Thyroid gland (tissue), 4 donors: Measurements from ENCODE around the gene KCNH1. TPM values are rescaled to one million over a fixed set of nuclear protein-coding genes. Genes with fewer than 3 reads are reported as not detected.

Experiments used
- DNase-seq, 2 donors: peaks; one replicate each; pipeline ENCODE4 v3.0.0-alpha.2; 2019
- H3K27ac ChIP-seq, 3 donors: fragments of 200-600 bp; sonication (generic); 1 replicate in 2 of 3; 2 replicates in 1 of 3; pipeline ENCODE4 v1.5.1; 2016 to 2019; ENCODE audit warnings: mild to moderate bottlenecking in 1 of 3, moderate library complexity in 1 of 3
- H3K27me3 ChIP-seq: fragments of 200-600 bp; sonication (generic); one replicate; pipeline ENCODE4 v1.5.1; 2019
- H3K36me3 ChIP-seq, 2 donors: fragments of 200-600 bp; sonication (generic); one replicate each; pipeline ENCODE4 v1.5.1; 2016 to 2019
- H3K4me1 ChIP-seq, 2 donors: fragments of 200-600 bp; sonication (generic); one replicate each; pipeline ENCODE4 v1.5.1; 2017 to 2019
- H3K4me3 ChIP-seq, 3 donors: fragments of 200-600 bp; sonication (generic); replicated peaks in 1 of 3; 1 replicate in 2 of 3; 2 replicates in 1 of 3; pipeline ENCODE4 v1.5.1; 2016; ENCODE audit warnings: mild to moderate bottlenecking in 1 of 3
- H3K9me3 ChIP-seq: fragments of 200-600 bp; sonication (generic); one replicate; pipeline ENCODE4 v1.5.1; 2017
- CTCF ChIP-seq, 6 experiments: fragments of 200-600 bp in 3 of 6; fragments of 450-650 bp in 3 of 6; sonication (generic) in 3 of 6; IDR thresholded peaks; one replicate each; pipeline ENCODE4 v1.5.1; 2016 to 2019; ENCODE audit warnings: antibody characterized with exemption in 6 of 6, mild to moderate bottlenecking in 2 of 6, inconsistent platforms in 1 of 6, moderate library complexity in 1 of 6
- POLR2A ChIP-seq, 2 donors: fragments of 450-650 bp; IDR thresholded peaks; one replicate each; pipeline ENCODE4 v1.6.1; 2017; ENCODE audit warnings: antibody characterized with exemption in 2 of 2, mild to moderate bottlenecking in 2 of 2, moderate library complexity in 1 of 2
- WGBS, 2 donors: methylation state at CpG; one replicate each; pipeline ENCODE4 v1.1.5; 2017; 5-methylcytosine and 5-hydroxymethylcytosine counted together
- intact Hi-C: fragments of 100-400 bp; cut with DNase I; formaldehyde crosslinking; loops from one replicate; pipeline ENCODE4 v1.15.1; 2023
- total RNA-seq, 4 donors: library from RNA; depleted of rRNA; stranded (reverse); fragments of >200 nt; gene quantifications; one replicate each; pipeline ENCODE4 v1.2.3, GENCODE V29; 2016

KCNH1 gene
- total RNA-seq, 4 donors from 2014 or later = 1.3 TPM; not detected in 2

DNA sequence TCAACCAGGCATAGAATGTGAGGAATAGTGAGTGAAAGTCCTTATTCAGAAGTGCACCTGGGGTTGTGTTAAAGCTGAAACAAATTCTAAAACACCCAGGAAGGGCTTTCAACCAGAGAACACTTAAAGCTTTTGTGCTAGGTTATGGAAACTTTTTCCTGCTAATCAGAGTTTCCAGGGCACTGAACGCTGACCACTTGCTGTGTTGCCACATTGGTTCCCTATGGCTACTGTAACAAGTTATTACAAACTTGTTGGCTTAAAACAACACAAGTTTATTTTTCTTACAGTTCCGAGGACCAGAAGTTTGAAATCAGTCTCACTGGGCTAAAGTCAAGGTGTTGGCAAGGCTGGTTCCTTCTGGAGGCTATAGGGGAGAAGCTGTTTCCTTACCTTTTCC is 504.7 kb downstream of the KCNH1 start:
- DNase-seq = peak; percentile 57 to 63
- peaks cover 36 to 41% of the 10 kb centered on the region in 2 donors for H3K4me1 ChIP-seq
- no peak overlapping the region for H3K4me3 ChIP-seq
- H3K27me3 ChIP-seq = no peaks in the 10 kb centered on the region
- TF ChIP-seq POLR2A (IDR thresholded peaks at IDR 0.05) (no peak), CTCF (IDR thresholded peaks at IDR 0.05) (no peak)
- H3K27ac ChIP-seq = peak overlapping the region in 2 of 3 donors; percentile 74 to 81
- WGBS, 2 donors = 35 to 47% methylated on average over 2 of the region's 2 CpGs
- intact Hi-C loops = no loop called here
- H3K9me3 ChIP-seq = no peaks in the 10 kb centered on the region
- H3K36me3 ChIP-seq = no peaks in the 10 kb centered on the region

GRCh38 chr1:210627755-210628154 is 506.2 kb downstream of the KCNH1 start:
- Histone ChIP-seq H3K36me3 (no peaks in the 10 kb centered on the region), H3K4me1 (peaks cover 26 to 30% of the 10 kb centered on the region in 2 donors), H3K27me3 (no peaks in the 10 kb centered on the region), H3K9me3 (no peaks in the 10 kb centered on the region), H3K27ac (peak overlapping the region; percentile 13 to 81 (median 49)), H3K4me3 (no peak overlapping the region)
- intact Hi-C loops = no loop called here
- TF ChIP-seq CTCF (IDR thresholded peaks at IDR 0.05) (no peak), POLR2A (IDR thresholded peaks at IDR 0.05) (no peak)
- peak; percentile 21 to 28 for DNase-seq

Other genes starting within 250 kb of the KCNH1 start
- 100 to 1,000 TPM in 2 of 4 donors, 10 to 100 TPM in 2; 78.1 to 110 (median 102) TPM for gene RCOR3, start 125.2 kb upstream of the KCNH1 start, total RNA-seq
- gene TRAF5, start 192.7 kb upstream of the KCNH1 start, total RNA-seq = 1 to 10 TPM; 3.1 to 5.9 (median 4.0) TPM